Measurements from ENCODE around the gene BPIFA1.

DNA sequence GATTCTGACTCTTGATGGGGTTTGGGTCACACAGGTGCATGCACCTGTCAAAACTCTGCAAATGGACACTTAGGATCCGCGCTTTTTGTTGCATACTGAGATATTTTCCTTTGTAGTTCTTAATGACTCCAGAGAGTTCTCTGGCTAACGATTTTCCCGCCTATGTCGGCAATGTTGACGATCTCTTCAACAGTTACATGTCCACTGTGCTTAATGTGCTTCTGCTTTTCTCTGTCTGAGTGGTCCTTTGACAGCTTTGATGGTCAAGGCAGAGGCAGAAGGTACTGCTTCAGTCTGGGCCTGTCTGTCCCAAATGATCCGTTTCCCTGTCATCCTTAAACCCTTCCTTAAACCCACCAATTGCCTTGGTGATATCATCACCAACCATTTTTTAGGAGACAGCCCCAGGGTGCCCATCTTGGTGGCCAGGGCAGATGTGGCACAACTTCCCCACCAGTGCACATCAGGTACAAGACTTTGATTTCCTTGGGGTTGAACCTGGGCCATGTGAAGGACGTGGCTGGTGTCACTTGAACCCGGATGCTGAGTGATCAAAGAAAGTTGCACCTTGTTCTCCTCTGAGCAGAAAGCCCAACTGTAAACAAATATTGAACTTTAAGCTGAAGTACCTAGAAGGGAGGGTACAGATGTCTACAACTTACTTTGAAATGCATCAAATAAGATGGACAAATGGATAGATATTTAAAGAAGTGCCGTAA lies 36.5 kb downstream of the BPIFA1 start:
- TF ChIP-seq, protein P1, sequence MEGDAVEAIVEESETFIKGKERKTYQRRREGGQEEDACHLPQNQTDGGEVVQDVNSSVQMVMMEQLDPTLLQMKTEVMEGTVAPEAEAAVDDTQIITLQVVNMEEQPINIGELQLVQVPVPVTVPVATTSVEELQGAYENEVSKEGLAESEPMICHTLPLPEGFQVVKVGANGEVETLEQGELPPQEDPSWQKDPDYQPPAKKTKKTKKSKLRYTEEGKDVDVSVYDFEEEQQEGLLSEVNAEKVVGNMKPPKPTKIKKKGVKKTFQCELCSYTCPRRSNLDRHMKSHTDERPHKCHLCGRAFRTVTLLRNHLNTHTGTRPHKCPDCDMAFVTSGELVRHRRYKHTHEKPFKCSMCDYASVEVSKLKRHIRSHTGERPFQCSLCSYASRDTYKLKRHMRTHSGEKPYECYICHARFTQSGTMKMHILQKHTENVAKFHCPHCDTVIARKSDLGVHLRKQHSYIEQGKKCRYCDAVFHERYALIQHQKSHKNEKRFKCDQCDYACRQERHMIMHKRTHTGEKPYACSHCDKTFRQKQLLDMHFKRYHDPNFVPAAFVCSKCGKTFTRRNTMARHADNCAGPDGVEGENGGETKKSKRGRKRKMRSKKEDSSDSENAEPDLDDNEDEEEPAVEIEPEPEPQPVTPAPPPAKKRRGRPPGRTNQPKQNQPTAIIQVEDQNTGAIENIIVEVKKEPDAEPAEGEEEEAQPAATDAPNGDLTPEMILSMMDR (IDR thresholded peaks at IDR 0.05), result no peak
- TF ChIP-seq POLR2A (IDR thresholded peaks at IDR 0.05), result no peak
